PC-9 (cell line): ENCODE data around the gene KCNN3.

Source experiments
- EZH2 ChIP-seq: fragments of 200-600 bp; sonication (generic); IDR thresholded peaks from 2 replicates; pipeline ENCODE4 v1.8.0; 2017; ENCODE audit warnings: antibody characterized with exemption, low read depth
- TF ChIP-seq, protein P1 (sequence below): fragments of 200-600 bp; sonication (generic); conservative IDR thresholded peaks from 2 replicates; pipeline ENCODE4 v1.6.1; 2017; ENCODE audit warnings: mixed run types, antibody characterized with exemption, mild to moderate bottlenecking, moderate library complexity

DNA sequence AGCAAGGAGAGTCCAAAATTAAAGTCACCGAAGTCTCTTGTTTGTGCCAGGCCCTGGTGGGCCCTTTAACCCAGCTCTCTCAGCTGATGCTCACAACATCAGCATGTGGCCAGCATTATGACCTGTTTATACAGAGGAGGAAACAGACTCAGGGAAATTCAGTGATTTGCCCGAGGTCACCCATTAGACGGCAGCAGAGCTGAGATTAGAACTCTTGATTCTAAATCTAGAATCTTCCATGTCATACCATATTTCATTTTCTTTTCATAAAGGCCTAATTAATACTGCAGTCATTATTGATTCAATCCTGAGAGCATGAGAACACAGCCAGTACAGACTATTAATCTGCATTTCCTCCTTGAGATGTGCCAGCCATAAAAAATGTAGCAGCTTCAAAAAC is 63.7 kb downstream of the KCNN3 start:
- TF ChIP-seq EZH2 = no peak
- TF ChIP-seq, protein P1, sequence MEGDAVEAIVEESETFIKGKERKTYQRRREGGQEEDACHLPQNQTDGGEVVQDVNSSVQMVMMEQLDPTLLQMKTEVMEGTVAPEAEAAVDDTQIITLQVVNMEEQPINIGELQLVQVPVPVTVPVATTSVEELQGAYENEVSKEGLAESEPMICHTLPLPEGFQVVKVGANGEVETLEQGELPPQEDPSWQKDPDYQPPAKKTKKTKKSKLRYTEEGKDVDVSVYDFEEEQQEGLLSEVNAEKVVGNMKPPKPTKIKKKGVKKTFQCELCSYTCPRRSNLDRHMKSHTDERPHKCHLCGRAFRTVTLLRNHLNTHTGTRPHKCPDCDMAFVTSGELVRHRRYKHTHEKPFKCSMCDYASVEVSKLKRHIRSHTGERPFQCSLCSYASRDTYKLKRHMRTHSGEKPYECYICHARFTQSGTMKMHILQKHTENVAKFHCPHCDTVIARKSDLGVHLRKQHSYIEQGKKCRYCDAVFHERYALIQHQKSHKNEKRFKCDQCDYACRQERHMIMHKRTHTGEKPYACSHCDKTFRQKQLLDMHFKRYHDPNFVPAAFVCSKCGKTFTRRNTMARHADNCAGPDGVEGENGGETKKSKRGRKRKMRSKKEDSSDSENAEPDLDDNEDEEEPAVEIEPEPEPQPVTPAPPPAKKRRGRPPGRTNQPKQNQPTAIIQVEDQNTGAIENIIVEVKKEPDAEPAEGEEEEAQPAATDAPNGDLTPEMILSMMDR = no peak
